Kidney (tissue), 14 donors: Measurements from ENCODE around the gene RASA2. TPM values are rescaled to one million over a fixed set of nuclear protein-coding genes. Genes with fewer than 3 reads are reported as not detected.

Experiments used
- DNase-seq, 5 donors: peaks; one replicate each; pipeline ENCODE4 v3.0.0-alpha.2; 2013 to 2020
- FAIRE-seq: peaks from 2 replicates; lab custom pipeline; 2012; peaks lifted over from hg19 to GRCh38; lab: Jason Lieb, UNC
- H3K27ac ChIP-seq, 2 donors: one replicate each; pipeline ENCODE4 v1.7.0; 2013; ENCODE audit warnings: low read depth in 2 of 2, low read length in 2 of 2, inconsistent platforms in 1 of 2
- H3K27me3 ChIP-seq: one replicate; pipeline ENCODE4 v1.7.1; 2013; ENCODE audit warnings: low read length, inconsistent platforms; ENCODE audit not compliant: control insufficient read depth, insufficient read depth
- H3K36me3 ChIP-seq, 3 donors: one replicate each; pipeline versions ENCODE4 v1.7.0 to v1.7.1; 2013; ENCODE audit warnings: low read length in 3 of 3, control low read depth in 1 of 3, inconsistent platforms in 1 of 3; ENCODE audit not compliant: insufficient read depth in 3 of 3, control insufficient read depth in 2 of 3
- H3K4me1 ChIP-seq, 3 donors: one replicate each; pipeline versions ENCODE4 v1.7.0 to v1.7.1; 2013; ENCODE audit warnings: low read length in 3 of 3, inconsistent platforms in 1 of 3, low read depth in 1 of 3; ENCODE audit not compliant: control insufficient read depth in 2 of 3, insufficient read depth in 2 of 3
- H3K4me3 ChIP-seq, 3 donors: one replicate each; pipeline versions ENCODE4 v1.7.0 to v1.8.1; 2013; ENCODE audit warnings: low read length in 3 of 3, control low read depth in 1 of 3, inconsistent platforms in 1 of 3
- H3K9ac ChIP-seq, 3 donors: one replicate each; pipeline versions ENCODE4 v1.7.0 to v1.7.1; 2013; ENCODE audit warnings: low read length in 3 of 3, control low read depth in 1 of 3, inconsistent platforms in 1 of 3
- H3K9me3 ChIP-seq, 3 donors: one replicate each; pipeline versions ENCODE4 v1.7.0 to v1.7.1; 2013; ENCODE audit warnings: low read length in 3 of 3, control low read depth in 1 of 3, inconsistent platforms in 1 of 3; ENCODE audit not compliant: control insufficient read depth in 2 of 3, insufficient read depth in 1 of 3
- CTCF ChIP-seq: IDR thresholded peaks from 3 replicates; pipeline ENCODE4 v1.5.1; 2012; ENCODE audit warnings: mild to moderate bottlenecking, moderate library complexity, borderline replicate concordance; ENCODE audit not compliant: insufficient read depth; ENCODE audit errors: extremely low read depth
- intact Hi-C: fragments of 100-400 bp; cut with DNase I; formaldehyde crosslinking; loops from one replicate; pipeline ENCODE4 v1.11.1; 2022
- polyA plus RNA-seq: library from polyadenylated mRNA; stranded (reverse); fragments of 350-450 nt; fragmentation: Illumina TruSeq; extraction: RNeasy Lipid Tissue Mini Kit (QIAGEN cat#74804); gene quantifications from one replicate; pipeline ENCODE4 v1.2.3, GENCODE V29; 2014; ENCODE audit warnings: low read depth, low replicate concordance; ENCODE audit not compliant: insufficient read depth
- total RNA-seq: library from RNA; stranded (reverse); fragmentation: NEBNext Ultra II Directional; extraction: Animal tissue kit (Norgen Biotek cat#: 25700); gene quantifications from one replicate; pipeline ENCODE4 v1.2.1, GENCODE V29; 2021
- donor health status: control.
- donor health status: control.
- donor health status: control.
- donor health status: control.
- donor health status: control.
- donor health status: DM: yes; HTN: yes; CAD: no.
- donor health status: Normal renal cell carcinoma (clear cell type).

The RASA2 gene
- total and polyA plus RNA-seq, 2 donors from 2014 or later = 2.2 to 29.8 TPM

GRCh38 chr3:141648055-141648910 is 161.5 kb downstream of the RASA2 start:
- no peak overlapping the region for H3K4me3 ChIP-seq
- H3K9me3 ChIP-seq = no peaks in the 10 kb centered on the region
- no peaks in the 10 kb centered on the region for H3K36me3 ChIP-seq
- FAIRE-seq (no peak), DNase-seq (no peak)
- no peak for TF ChIP-seq CTCF
- no peak overlapping the region for H3K9ac ChIP-seq
- no peaks in the 10 kb centered on the region for H3K27me3 ChIP-seq
- no peak overlapping the region for H3K27ac ChIP-seq
- intact Hi-C loops = no loop called here
- no peaks in the 10 kb centered on the region for H3K4me1 ChIP-seq

- Histone ChIP-seq H3K4me3 (no peak overlapping the region), H3K9ac (no peak overlapping the region), H3K27ac (no peak overlapping the region), H3K36me3 (no peaks in the 10 kb centered on the region), H3K4me1 (no peaks in the 10 kb centered on the region), H3K27me3 (no peaks in the 10 kb centered on the region), H3K9me3 (no peaks in the 10 kb centered on the region)
- DNase-seq (no peak), FAIRE-seq (no peak)
- TF ChIP-seq CTCF = no peak
- intact Hi-C loops = no loop called here
These were observed 163.0 kb downstream of the RASA2 start for GRCh38 chr3:141649871-141650270.

- H3K9ac ChIP-seq = no peak overlapping the region
- H3K4me1 ChIP-seq = no peaks in the 10 kb centered on the region
- no peaks in the 10 kb centered on the region for H3K9me3 ChIP-seq
- no peaks in the 10 kb centered on the region for H3K36me3 ChIP-seq
- H3K27me3 ChIP-seq = no peaks in the 10 kb centered on the region
- intact Hi-C loops = no loop called here
- TF ChIP-seq CTCF = no peak
- no peak for FAIRE-seq
- H3K27ac ChIP-seq = no peak overlapping the region
- no peak for DNase-seq
- H3K4me3 ChIP-seq = no peak overlapping the region
These were observed 164.0 kb downstream of the RASA2 start for GRCh38 chr3:141650783-141651182.

GRCh38 chr3:141651409-141651808 is 164.6 kb downstream of the RASA2 start:
- no peaks in the 10 kb centered on the region for H3K36me3 ChIP-seq
- H3K4me1 ChIP-seq = no peaks in the 10 kb centered on the region
- no peak overlapping the region for H3K9ac ChIP-seq
- no peak for TF ChIP-seq CTCF
- no peak for FAIRE-seq
- intact Hi-C loops = no loop called here
- H3K27ac ChIP-seq = no peak overlapping the region
- H3K27me3 ChIP-seq = no peaks in the 10 kb centered on the region
- H3K4me3 ChIP-seq = no peak overlapping the region
- no peaks in the 10 kb centered on the region for H3K9me3 ChIP-seq
- DNase-seq = no peak
